WERI-Rb-1 (cell line): ENCODE results near the gene CDKN2C.

Source experiments
- DNase-seq: peaks from one replicate; pipeline ENCODE4 v3.0.0-alpha.2; 2020
- H3K27ac ChIP-seq: fragments of 250-450 bp; sonication (Bioruptor Pico); 2 replicates; pipeline ENCODE4 v1.5.1; 2020; ENCODE audit warnings: mild to moderate bottlenecking, moderate library complexity
- H3K27me3 ChIP-seq: fragments of 250-450 bp; sonication (Bioruptor Pico); 2 replicates; pipeline ENCODE4 v1.5.1; 2021; ENCODE audit warnings: mild to moderate bottlenecking, low read depth, moderate library complexity; ENCODE audit not compliant: insufficient read depth, severe bottlenecking
- H3K36me3 ChIP-seq: fragments of 250-450 bp; sonication (Bioruptor Pico); 2 replicates; pipeline ENCODE4 v1.5.1; 2020; ENCODE audit warnings: mild to moderate bottlenecking, moderate library complexity
- H3K4me3 ChIP-seq: 2 replicates; pipeline ENCODE4 v1.5.1; 2011; ENCODE audit warnings: low read depth, mild to moderate bottlenecking, control low read depth, low read length
- H3K9me3 ChIP-seq: fragments of 250-450 bp; sonication (Bioruptor Pico); 2 replicates; pipeline ENCODE4 v1.5.1; 2021; ENCODE audit warnings: mild to moderate bottlenecking, moderate library complexity; ENCODE audit not compliant: severe bottlenecking
- CTCF ChIP-seq: IDR thresholded peaks from 2 replicates; pipeline ENCODE4 v1.5.1; 2011; ENCODE audit warnings: low read depth, mild to moderate bottlenecking, control low read depth, inconsistent platforms, low read length

The CDKN2C gene

GRCh38 chr1:50968158-50968820, 1.8 kb upstream of the CDKN2C start:
- Histone ChIP-seq H3K27ac (peak overlapping the region; percentile 99), H3K27me3 (no peaks in the 10 kb centered on the region), H3K9me3 (no peaks in the 10 kb centered on the region), H3K4me3 (peak overlapping the region; percentile 90), H3K36me3 (peaks cover 43% of the 10 kb centered on the region)
- no peak for TF ChIP-seq CTCF
- DNase-seq: peak; percentile 95

GRCh38 chr1:50968821-50969610, 1.0 kb upstream of the CDKN2C start:
- no peaks in the 10 kb centered on the region for H3K9me3 ChIP-seq
- H3K27me3 ChIP-seq: no peaks in the 10 kb centered on the region
- peak overlapping the region; percentile 90 for H3K4me3 ChIP-seq
- peaks cover 50% of the 10 kb centered on the region for H3K36me3 ChIP-seq
- H3K27ac ChIP-seq: peak overlapping the region; percentile 99
- TF ChIP-seq CTCF: no peak
- peak; percentile 53 for DNase-seq

DNA sequence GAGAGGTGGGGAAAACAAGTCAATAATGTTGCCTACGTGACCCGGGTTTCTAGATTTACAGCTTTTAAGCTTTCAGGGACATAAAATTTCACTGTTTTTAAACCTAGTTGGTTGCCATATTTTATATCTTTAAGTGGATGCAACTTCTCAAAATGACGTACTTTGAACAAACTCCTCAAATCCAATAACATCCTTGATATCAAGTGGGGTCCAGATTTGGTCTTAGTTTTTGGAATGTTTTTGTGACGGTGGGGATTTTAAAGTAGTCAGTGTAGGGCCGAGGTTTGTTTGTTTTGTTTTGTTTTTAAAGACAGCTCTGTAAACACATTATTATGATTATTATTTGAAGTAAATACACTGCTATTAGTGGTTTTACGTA, 453 bp downstream of the CDKN2C start:
- no peak for TF ChIP-seq CTCF
- Histone ChIP-seq H3K27me3 (no peaks in the 10 kb centered on the region), H3K9me3 (no peaks in the 10 kb centered on the region), H3K27ac (peak overlapping the region; percentile 99), H3K4me3 (peak overlapping the region; percentile 90), H3K36me3 (peaks cover 65% of the 10 kb centered on the region)
- no peak for DNase-seq

GRCh38 chr1:50970931-50971582, 1.0 kb downstream of the CDKN2C start:
- Histone ChIP-seq H3K27ac (peak overlapping the region; percentile 99), H3K4me3 (peak overlapping the region; percentile 90), H3K27me3 (no peaks in the 10 kb centered on the region), H3K36me3 (peaks cover 68% of the 10 kb centered on the region), H3K9me3 (no peaks in the 10 kb centered on the region)
- TF ChIP-seq CTCF: no peak
- no peak for DNase-seq

DNA sequence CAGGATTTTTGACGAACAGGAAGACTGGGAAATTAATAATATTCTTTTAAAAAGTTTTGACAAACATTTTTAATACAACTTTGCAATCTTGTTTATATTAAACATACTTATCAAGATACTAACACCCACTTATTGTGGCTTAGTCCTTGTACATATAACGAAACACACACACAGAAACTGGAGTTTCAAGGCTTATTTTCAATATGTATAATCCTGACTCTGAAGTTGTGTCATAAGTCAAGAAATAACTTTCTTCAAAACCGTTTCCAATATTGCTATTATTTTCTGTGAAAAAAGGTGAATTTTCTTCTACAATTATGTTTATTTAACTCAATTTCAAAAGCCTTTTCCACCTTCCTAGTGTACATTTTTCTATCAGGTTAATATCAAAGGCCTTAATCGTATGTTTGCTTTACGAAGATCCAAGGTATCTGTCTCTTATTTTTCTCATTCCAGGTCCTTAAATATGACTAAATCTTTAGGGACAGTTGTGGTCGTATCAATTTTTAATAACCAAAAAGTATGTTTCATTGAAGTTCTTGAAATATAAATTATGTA, 1.8 kb downstream of the CDKN2C start:
- DNase-seq: no peak
- no peaks in the 10 kb centered on the region for H3K27me3 ChIP-seq
- H3K4me3 ChIP-seq: peak overlapping the region; percentile 90

More for the DNA sequence above, 1.8 kb downstream of the CDKN2C start:
- no peak for TF ChIP-seq CTCF
- Histone ChIP-seq H3K36me3 (peaks cover 68% of the 10 kb centered on the region), H3K9me3 (no peaks in the 10 kb centered on the region), H3K27ac (peak overlapping the region; percentile 99)
